C1 segment of cervical spinal cord (tissue), 14 donors: ENCODE data around the gene BORA.
A peak's percentile ranks its signal among the peaks of the same experiment; 100 is the strongest.
"Not testable (repeated sequence)": the region's sequence is repeated elsewhere in the genome, so short reads cannot be mapped to it uniquely, and the experiment has no call there.

ENCODE experiments used
- DNase-seq, 14 donors: peaks; one replicate each; lab custom pipeline; 2025; lab: John Stamatoyannopoulos, UW

BORA gene

GRCh38 chr13:72727417-72728289, at the start of gene BORA, which contains the start of gene MZT1:
TSS of gene BORA (plus strand) at chr13:72727923. CDS start at chr13:72728941, 1,018 bp downstream.
TSS of gene MZT1 (minus strand) at chr13:72727629. CDS start at chr13:72727602, 27 bp downstream.
- peak; percentile 58 to 93 (median 90) for DNase-seq

DNA sequence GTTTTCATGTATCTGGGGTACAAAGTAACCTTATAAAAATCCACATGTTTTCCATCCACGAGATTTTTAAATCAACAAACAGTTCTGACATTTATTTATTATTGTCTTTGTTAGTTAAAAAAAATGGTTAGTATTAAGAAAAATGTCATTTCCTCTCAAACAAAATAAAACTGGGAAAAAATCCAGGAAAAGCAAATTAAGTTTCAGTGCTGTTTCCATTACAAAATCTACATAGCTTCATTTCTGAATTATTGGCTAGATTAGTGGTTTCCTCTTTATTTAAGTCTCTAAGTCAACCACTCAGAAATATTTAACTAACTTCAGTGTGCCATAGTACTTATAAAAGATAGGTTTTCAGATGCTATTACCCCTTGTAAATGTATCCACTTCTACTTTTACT, 49.4 kb upstream of the BORA start:
- no peak for DNase-seq

- DNase-seq = no peak
These were observed 47.4 kb upstream of the BORA start for GRCh38 chr13:72680353-72680752.

GRCh38 chr13:72686766-72687165, 41.0 kb upstream of the BORA start:
- DNase-seq = no peak

DNA sequence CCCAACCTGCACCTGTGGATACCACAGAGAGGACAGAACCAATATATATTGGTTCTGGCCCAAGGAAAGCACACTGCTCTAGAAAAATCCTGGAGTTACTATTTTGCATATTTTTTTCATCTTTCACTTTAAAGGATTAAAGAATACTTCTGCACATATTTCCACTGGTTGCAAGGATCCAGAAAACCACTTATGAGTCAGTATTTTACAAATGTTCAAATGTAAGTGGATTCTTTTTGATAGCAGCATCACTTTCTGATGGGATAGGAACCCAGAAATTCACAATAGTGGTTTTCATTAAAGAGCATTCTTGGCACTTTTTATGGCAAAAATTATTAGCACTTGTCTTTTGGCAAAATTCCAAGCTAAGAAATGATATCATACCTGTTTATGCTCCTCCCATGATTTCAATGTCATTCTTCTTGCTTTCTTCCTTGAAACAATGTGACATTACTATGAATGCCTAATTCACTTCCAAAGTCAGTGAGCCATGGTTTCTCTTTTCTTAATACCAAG, 38.5 kb upstream of the BORA start:
- DNase-seq = no peak

- DNase-seq = no peak
These were observed 34.7 kb upstream of the BORA start for GRCh38 chr13:72692884-72693514.

DNA sequence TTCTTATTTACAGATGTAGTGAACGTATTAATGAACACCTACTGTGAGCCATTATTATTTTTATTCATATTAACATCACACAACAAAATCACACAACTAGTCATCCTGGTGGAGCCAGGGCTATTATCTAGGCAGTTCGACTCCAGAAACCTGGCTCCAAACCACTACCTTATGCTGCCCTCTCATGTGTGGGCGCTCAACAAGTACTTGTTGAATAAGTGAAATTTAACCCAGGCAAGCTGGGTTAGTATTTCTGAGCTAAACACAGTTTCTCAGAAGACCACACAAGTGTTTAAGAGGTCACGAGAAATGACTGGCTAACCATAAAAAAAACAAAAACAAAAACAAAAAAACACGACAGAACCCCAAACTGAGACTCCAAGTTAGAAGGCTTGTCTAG, 33.9 kb upstream of the BORA start:
- DNase-seq = no peak

GRCh38 chr13:72694314-72694713, 33.4 kb upstream of the BORA start:
- DNase-seq = no peak

- no peak for DNase-seq
These were observed 31.1 kb upstream of the BORA start for GRCh38 chr13:72696579-72696978.

- DNase-seq = no peak
These were observed 29.6 kb upstream of the BORA start for GRCh38 chr13:72698164-72698563.

GRCh38 chr13:72700509-72700908, 27.2 kb upstream of the BORA start:
- no peak for DNase-seq

DNA sequence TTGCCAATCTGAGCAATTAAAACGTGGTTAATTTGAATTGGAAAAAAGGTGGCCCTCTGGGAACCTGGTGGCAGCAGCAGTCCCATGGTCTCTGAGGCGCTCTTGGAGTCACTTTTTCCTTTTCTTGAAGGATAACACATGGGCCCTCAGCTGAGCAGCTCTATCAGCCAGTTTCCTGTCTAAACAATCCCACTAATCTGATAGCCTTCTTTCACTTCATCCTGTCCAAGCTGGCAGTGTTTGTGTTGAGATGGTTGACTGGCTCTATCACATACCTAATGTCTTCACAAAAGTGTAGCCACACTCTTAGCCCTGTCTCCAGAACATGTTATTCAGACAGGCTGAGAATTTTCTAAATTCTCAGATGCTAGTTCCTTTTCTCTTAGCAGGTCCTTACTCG, 10.9 kb upstream of the BORA start:
- DNase-seq = no peak

GRCh38 chr13:72726185-72726584, 1.5 kb upstream of the BORA start:
- not testable (repeated sequence) for DNase-seq

DNA sequence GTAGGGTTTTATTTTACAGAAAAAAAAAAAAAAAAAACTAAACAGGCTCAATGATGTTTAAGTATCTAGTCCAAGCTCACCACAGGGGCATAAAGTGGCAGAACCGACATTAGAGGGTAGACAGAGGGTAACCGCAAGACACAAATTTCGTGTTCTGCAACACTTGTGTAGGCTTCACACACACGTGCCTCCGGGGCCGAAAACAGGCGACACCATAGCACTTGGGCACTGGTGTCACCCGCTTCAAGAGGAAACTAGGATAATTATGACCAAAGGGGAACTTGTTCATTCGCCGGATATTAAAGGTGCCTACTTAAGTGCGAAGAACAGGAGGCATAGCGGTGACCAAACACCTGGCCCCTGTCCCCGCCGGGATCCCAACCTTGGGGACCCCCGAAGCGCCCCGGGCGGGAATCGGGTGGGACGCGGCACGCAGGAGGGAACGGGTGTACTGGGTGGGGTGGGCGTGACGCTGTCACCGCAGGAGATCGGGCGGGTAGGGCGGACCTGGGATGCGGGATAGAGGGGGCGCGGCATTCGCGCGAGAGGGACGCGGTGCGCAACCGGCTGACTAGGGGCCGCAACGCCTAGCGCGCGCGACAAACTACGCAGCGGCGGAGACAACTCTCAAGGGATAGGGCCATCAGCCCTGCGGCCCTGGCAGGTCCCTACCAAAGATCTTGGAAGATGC, 852 bp upstream of the BORA start:
- DNase-seq = peak in 1 of 14 donors; percentile 0

- DNase-seq = no peak
These were observed 525 bp downstream of the BORA start for GRCh38 chr13:72728290-72728605.

GRCh38 chr13:72737033-72737432, 9.3 kb downstream of the BORA start:
- no peak for DNase-seq

GRCh38 chr13:72740015-72740414, 12.3 kb downstream of the BORA start:
- DNase-seq = no peak

DNA sequence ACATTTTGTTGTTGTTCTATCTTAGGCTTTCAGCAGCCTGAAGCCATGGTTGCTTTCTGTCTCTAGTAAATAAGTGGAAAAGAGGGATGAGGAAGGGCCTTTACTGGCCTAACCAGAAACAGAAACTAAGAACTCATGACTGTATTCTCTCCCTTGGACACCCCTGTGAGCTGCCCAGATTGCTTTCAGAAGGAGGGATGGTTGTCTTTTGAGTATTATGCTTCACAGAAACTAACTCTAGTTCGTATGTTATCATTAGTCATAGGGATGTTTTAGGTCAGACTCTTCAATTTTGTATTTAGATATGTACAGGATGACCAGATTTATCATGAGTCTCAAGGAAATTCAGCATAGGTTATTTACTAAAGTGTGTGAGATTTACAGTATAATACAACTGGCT, 17.5 kb downstream of the BORA start:
- no peak for DNase-seq

GRCh38 chr13:72751220-72751619, 23.5 kb downstream of the BORA start:
- no peak for DNase-seq

GRCh38 chr13:72754111-72754510, 26.4 kb downstream of the BORA start:
- DNase-seq = no peak

DNA sequence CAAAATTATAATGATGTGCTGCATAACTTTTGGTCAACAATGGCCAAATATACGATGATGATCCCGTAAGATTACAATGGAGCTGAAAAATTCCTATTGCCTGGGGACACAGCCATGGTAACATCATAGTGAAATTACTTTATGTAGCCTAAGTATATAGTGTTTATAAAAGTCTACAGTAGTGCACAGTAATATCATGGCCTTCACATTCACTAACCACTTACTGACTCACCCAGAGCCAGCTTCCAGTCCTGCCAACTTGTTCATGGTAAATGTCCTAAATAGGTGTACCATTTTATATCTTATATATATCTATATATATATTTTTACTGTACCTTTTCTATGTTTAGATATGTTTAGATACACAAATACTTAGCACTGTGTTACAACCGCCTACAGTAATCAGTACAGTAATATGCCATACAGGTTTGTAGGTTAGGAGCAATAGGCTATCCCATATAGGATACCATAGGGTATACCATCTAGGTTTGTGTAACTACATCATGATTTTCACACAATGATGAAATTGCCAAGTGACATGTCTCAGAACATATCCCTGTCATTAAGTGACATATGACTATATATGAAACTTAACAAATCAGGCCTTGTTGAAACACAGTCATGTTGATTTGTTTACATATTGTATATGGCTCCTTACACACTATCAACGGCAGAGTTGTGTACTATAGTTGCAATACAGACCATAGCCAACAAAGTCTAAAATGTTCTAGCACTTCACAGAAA, 30.2 kb downstream of the BORA start:
- no peak for DNase-seq

DNA sequence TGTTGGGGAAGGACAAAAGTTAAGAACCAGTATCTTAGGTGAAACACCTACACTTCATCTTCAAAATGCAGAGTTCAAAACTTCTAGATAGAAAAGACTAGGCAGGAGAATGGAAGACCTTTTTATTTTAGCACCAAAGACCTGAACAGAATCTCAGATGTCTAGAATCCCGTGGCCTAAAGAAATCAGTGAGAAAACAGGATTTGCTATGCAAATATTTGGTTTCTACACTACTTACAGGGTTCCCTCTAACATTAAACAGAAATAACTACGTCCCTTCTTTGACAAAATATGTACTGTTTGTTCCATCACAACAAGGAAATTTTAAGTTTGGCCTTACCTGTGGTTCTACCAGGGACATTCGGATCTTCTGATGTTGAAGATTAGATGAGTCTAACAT, 32.5 kb downstream of the BORA start:
- DNase-seq = no peak
